Measurements from ENCODE around the gene SBK3.

GRCh38 chr19:55554302-55554701, 9.0 kb upstream of the SBK3 start:
- no peak for TF ChIP-seq CTCF (IDR thresholded peaks at IDR 0.05)
- TF ChIP-seq POLR2A (IDR thresholded peaks at IDR 0.05): no peak

All from esophagus squamous epithelium (tissue), 4 donors.